ENCODE measurements around the gene SQOR.

SQOR gene

DNA sequence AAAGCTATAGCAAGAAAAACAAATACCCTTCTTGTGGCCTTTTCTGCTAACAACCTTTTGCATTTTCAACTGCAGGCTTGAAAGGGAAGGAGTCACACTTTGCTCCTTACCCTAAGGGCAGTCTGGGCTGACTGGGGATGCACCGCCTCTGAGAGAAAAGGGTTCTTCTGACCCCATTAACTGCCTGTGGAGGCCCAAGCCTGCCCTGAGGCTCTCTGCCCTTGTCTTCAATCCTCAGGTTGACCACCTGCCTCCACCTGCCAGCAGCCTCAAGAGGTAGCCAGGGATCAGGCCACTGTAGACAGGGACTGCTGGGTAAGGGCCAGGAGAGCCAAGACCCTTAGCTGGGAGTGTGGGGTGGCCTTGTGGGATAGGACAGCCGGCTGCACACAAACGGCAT lies 93.8 kb downstream of the SQOR start:
- H3K4me3 ChIP-seq (ENCODE audit: low read depth, low read length): no peak overlapping the region
- TF ChIP-seq, protein P1, sequence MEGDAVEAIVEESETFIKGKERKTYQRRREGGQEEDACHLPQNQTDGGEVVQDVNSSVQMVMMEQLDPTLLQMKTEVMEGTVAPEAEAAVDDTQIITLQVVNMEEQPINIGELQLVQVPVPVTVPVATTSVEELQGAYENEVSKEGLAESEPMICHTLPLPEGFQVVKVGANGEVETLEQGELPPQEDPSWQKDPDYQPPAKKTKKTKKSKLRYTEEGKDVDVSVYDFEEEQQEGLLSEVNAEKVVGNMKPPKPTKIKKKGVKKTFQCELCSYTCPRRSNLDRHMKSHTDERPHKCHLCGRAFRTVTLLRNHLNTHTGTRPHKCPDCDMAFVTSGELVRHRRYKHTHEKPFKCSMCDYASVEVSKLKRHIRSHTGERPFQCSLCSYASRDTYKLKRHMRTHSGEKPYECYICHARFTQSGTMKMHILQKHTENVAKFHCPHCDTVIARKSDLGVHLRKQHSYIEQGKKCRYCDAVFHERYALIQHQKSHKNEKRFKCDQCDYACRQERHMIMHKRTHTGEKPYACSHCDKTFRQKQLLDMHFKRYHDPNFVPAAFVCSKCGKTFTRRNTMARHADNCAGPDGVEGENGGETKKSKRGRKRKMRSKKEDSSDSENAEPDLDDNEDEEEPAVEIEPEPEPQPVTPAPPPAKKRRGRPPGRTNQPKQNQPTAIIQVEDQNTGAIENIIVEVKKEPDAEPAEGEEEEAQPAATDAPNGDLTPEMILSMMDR (IDR thresholded peaks at IDR 0.05; ENCODE audit: low read depth, low read length): no peak

DNA sequence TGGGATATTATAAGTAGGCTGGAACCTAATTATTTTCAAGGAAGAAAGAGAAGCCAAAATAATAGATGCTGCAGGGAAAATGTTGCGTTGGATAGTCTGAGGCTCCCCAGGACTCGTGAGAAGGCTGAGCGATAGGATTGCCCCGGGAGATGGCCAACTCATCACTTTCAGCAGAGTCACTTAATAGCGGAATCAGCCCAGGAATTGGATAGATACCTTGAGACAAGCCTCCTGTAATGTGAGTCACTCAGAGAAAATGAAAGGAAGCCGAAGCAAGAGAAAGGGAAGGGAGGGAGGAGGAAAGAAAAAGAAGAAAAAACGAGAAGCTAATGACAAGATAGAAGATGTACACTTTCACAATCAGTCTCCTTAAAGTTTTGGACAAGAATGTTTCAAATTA lies 94.3 kb downstream of the SQOR start:
- TF ChIP-seq, protein P1 (IDR thresholded peaks at IDR 0.05; ENCODE audit: low read depth, low read length): no peak
- no peak overlapping the region for H3K4me3 ChIP-seq (ENCODE audit: low read depth, low read length)

DNA sequence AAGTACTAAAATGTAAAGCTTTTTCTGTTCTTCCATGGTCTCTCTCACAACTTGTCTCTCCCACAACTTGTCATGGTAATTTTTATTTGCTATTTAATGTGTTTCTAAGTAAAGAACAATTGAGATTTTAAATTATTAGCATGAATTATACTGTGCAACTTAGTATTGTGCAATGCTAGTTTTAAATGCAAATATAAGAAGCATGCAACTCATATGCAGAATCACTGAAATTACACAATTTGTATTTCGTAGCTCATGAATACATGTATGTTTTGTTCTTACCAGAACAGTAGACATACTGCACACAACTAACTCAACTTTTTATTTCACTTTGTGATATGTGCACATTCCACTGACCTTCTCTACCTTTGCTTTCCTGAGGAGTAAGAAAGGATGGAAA lies 96.5 kb downstream of the SQOR start:
- no peak overlapping the region for H3K4me3 ChIP-seq (ENCODE audit: low read depth, low read length)
- TF ChIP-seq, protein P1 (IDR thresholded peaks at IDR 0.05; ENCODE audit: low read depth, low read length): no peak

DNA sequence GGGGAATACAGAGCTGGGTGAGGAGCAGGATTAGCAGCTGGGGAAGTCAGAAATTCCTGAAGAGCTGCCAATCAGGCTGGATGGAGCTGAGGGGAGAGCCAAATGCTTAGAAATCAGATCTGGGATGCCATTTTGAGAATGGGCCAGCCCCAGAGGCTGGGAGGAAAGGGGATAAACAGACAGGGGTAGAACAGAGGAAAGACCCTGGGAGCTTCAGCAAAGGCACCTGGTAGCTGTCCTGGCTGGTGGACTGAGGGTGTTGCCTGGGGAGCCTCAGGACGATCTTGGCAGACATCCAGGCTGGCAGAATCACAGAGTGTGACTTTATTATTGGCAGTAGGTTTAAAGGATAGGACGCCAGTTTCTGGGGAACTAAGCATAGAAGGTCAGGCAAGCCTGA lies 97.8 kb downstream of the SQOR start:
- TF ChIP-seq, protein P1 (IDR thresholded peaks at IDR 0.05; ENCODE audit: low read depth, low read length): no peak
- no peak overlapping the region for H3K4me3 ChIP-seq (ENCODE audit: low read depth, low read length)

DNA sequence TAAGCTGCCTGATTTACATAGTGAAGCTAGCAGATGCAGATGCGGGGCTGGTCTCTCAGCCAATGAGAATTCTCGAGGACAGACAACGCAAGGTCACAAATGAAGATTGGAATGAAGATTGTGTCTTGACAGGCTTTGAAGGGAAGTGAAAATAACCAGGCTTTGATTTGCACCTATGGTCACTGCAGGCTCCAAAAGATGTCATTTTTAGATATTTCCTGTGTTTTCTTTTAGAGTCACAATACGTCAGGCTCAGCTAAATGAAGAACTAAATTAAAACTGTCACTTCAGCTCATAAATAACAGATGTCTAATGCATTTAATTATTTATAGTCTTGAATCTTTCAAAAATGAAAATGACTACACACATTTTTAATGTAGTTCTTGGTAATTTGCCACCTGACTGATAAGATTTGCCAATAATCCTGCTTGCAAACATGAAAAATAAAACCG lies 99.5 kb downstream of the SQOR start:
- TF ChIP-seq, protein P1 (IDR thresholded peaks at IDR 0.05; ENCODE audit: low read depth, low read length): no peak
- H3K4me3 ChIP-seq (ENCODE audit: low read depth, low read length): no peak overlapping the region
